Adrenal gland (tissue), 12 donors: ENCODE results near the gene MRGPRE. TPM values are rescaled to one million over a fixed set of nuclear protein-coding genes. Genes with fewer than 3 reads are reported as not detected.

Experiments
- DNase-seq, 7 donors: peaks; one replicate each; pipeline ENCODE4 v3.0.0-alpha.2; 2019 to 2020
- H3K27ac ChIP-seq, 5 donors: fragments of 200-600 bp; sonication (generic) in 4 of 5; 1 replicate in 3 of 5; 2 replicates in 2 of 5; pipeline versions ENCODE4 v1.5.1 to v1.8.0; 2016 to 2020; ENCODE audit warnings: mild to moderate bottlenecking in 1 of 5
- H3K27me3 ChIP-seq: fragments of 200-600 bp; 2 replicates; pipeline ENCODE4 v1.8.0; 2021
- H3K36me3 ChIP-seq, 2 donors: fragments of 200-600 bp; replicated peaks in 1 of 2; 1 replicate in 1 of 2; 2 replicates in 1 of 2; pipeline versions ENCODE4 v1.5.1 to v1.8.0; 2018 to 2022
- H3K4me1 ChIP-seq, 2 donors: fragments of 200-600 bp; replicated peaks in 1 of 2; 1 replicate in 1 of 2; 2 replicates in 1 of 2; pipeline versions ENCODE4 v1.5.1 to v1.8.0; 2018 to 2021
- H3K4me3 ChIP-seq, 4 donors: fragments of 200-600 bp; sonication (generic) in 3 of 4; one replicate each; pipeline ENCODE4 v1.5.1; 2016 to 2018
- H3K9me3 ChIP-seq, 3 donors: fragments of 200-600 bp; sonication (generic) in 1 of 3; replicated peaks in 1 of 3; 1 replicate in 2 of 3; 2 replicates in 1 of 3; pipeline versions ENCODE4 v1.5.1 to v1.8.0; 2016 to 2021
- CTCF ChIP-seq, 6 experiments: fragments of 450-650 bp in 4 of 6; fragments of 200-600 bp in 2 of 6; sonication (generic) in 1 of 6; IDR thresholded peaks; 1 replicate in 5 of 6; 2 replicates in 1 of 6; pipeline versions ENCODE4 v1.5.1 to v1.8.0; 2016 to 2021; ENCODE audit warnings: antibody characterized with exemption in 6 of 6, mild to moderate bottlenecking in 2 of 6, moderate library complexity in 1 of 6
- POLR2A ChIP-seq, 2 donors: fragments of 450-650 bp; IDR thresholded peaks; one replicate each; pipeline ENCODE4 v1.6.1; 2017; ENCODE audit warnings: antibody characterized with exemption in 2 of 2, mild to moderate bottlenecking in 2 of 2, moderate library complexity in 1 of 2
- WGBS, 4 donors: extraction: QIAGEN DNeasy Blood & Tissue Kit in 2 of 4; methylation state at CpG; one replicate each; pipeline versions ENCODE4 v1.1.5 to v1.1.7; 2013 to 2017; 5-methylcytosine and 5-hydroxymethylcytosine counted together
- intact Hi-C, 2 donors: fragments of 100-400 bp; cut with DNase I; formaldehyde crosslinking; loops; one replicate each; pipeline versions ENCODE4 v1.14.1 to v1.15.0; 2022 to 2023
- polyA plus RNA-seq, 3 donors: library from polyadenylated mRNA; stranded (reverse); fragments of 200-250 nt in 2 of 3; fragments of 350-450 nt in 1 of 3; fragmentation: Illumina TruSeq in 1 of 3; extraction: RNeasy Lipid Tissue Mini Kit (QIAGEN cat#74804) in 1 of 3; gene quantifications; one replicate each; pipeline ENCODE4 v1.2.3, GENCODE V29; 2013 to 2014
- total RNA-seq, 9 donors: library from RNA; depleted of rRNA in 4 of 9; stranded (reverse); fragments of >200 nt in 4 of 9; fragments of 120-200 nt in 1 of 9; fragmentation: NEBNext Ultra II Directional in 1 of 9; extraction: Animal tissue kit (Norgen Biotek cat#: 25700) in 1 of 9; gene quantifications; one replicate each; pipeline versions ENCODE4 v1.1.0 to v1.2.4, GENCODE V29; 2013 to 2023
- donor health status: healthy with polysubstance abuse.
- donor health status: Bipolar disorder and iron deficiency.
- donor health status: DM: yes; HTN: yes; CAD: no.
- donor health status: DM: no; HTN: no; CAD: no.
- donor health status: DM: no; HTN: no; CAD: no.
- donor health status: DM: yes; HTN: yes; CAD: no.

The MRGPRE gene
- total and polyA plus RNA-seq, 12 donors: not detected

- intact Hi-C loops: no loop called here
- Histone ChIP-seq H3K4me1 (no peaks in the 10 kb centered on the region), H3K27me3 (no peaks in the 10 kb centered on the region), H3K4me3 (no peak overlapping the region), H3K36me3 (no peaks in the 10 kb centered on the region), H3K9me3 (no peaks in the 10 kb centered on the region), H3K27ac (no peak overlapping the region)
- no peak for DNase-seq
- TF ChIP-seq POLR2A (IDR thresholded peaks at IDR 0.05): no peak
- no peak for TF ChIP-seq CTCF (IDR thresholded peaks at IDR 0.05)
These were observed 12.9 kb upstream of the MRGPRE start for GRCh38 chr11:3245071-3245470.

DNA sequence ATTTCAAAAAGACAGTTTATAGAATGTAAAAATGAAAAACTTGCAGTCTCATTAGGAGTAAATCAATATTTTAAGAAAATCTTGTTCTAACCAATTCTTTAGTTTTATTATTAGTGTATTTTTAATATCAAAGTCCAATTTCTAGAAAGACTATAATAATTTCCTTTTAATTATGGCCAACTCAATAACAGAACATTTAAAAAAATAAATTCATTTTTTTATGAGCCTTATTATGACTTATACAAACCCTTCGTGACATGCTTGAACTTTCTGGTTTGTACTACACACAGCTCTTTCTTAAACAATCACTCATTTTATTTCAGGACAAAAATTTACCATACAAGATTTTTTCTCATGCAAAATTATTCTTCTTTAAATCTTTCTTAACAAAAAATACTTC, 11.7 kb upstream of the MRGPRE start:
- DNase-seq: no peak
- TF ChIP-seq POLR2A (IDR thresholded peaks at IDR 0.05) (no peak), CTCF (IDR thresholded peaks at IDR 0.05) (no peak)
- H3K27me3 ChIP-seq: no peaks in the 10 kb centered on the region
- intact Hi-C loops: no loop called here
- 74 to 89% (median 85%) methylated on average over 1 of the region's 1 CpG for WGBS, 4 donors
- no peaks in the 10 kb centered on the region for H3K36me3 ChIP-seq
- H3K4me1 ChIP-seq: no peaks in the 10 kb centered on the region
- no peak overlapping the region for H3K27ac ChIP-seq
- no peaks in the 10 kb centered on the region for H3K9me3 ChIP-seq
- no peak overlapping the region for H3K4me3 ChIP-seq

DNA sequence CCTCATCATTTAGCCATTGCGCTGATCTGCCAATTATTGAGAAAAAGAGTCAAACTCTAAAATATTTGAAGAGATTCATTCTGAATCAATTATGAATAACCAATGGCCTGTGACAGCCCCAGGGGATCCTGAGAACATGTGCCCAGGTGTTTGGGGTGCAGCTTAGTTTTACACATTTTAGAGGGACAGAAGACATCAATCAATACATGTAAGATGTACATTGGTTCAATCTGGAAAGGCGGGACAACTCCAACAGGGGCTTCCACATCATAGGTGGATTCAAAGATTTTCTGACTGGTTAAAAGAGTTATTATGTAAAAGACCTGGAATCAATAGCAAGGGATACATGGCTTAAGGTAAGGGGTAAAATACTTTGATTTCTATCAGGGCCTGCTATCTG, 4.9 kb upstream of the MRGPRE start:
- no peaks in the 10 kb centered on the region for H3K4me1 ChIP-seq
- TF ChIP-seq CTCF (IDR thresholded peaks at IDR 0.05): no peak
- TF ChIP-seq POLR2A (IDR thresholded peaks at IDR 0.05): no peak
- H3K27ac ChIP-seq: no peak overlapping the region

GRCh38 chr11:3234846-3235245, 2.6 kb upstream of the MRGPRE start:
- 67 to 75% (median 70%) methylated on average over 7 of the region's 7 CpGs for WGBS, 4 donors
- intact Hi-C loops: no loop called here
- Histone ChIP-seq H3K36me3 (no peaks in the 10 kb centered on the region), H3K27ac (no peak overlapping the region), H3K4me1 (no peaks in the 10 kb centered on the region), H3K4me3 (no peak overlapping the region), H3K27me3 (no peaks in the 10 kb centered on the region), H3K9me3 (no peaks in the 10 kb centered on the region)
- TF ChIP-seq POLR2A (IDR thresholded peaks at IDR 0.05) (no peak), CTCF (IDR thresholded peaks at IDR 0.05) (no peak)
- DNase-seq: no peak

More for the DNA sequence above, 4.9 kb upstream of the MRGPRE start:
- Histone ChIP-seq H3K9me3 (no peaks in the 10 kb centered on the region), H3K27me3 (no peaks in the 10 kb centered on the region), H3K36me3 (no peaks in the 10 kb centered on the region), H3K4me3 (no peak overlapping the region)
- 87 to 94% (median 92%) methylated on average over 2 of the region's 2 CpGs for WGBS, 4 donors
- DNase-seq: no peak
- intact Hi-C loops: no loop called here
